Nephron (organoid): ENCODE measurements around the gene CALHM3.

Experiments used
- H3K27ac Mint-ChIP-seq, 3 experiments: 2 replicates each; pipeline ENCODE4 v1.8.0; 2020; ENCODE audit warnings: mixed read lengths in 3 of 3, mild to moderate bottlenecking in 2 of 3, moderate library complexity in 1 of 3
- H3K27me3 Mint-ChIP-seq: 2 replicates; pipeline ENCODE4 v1.8.0; 2021; ENCODE audit warnings: low read depth, mild to moderate bottlenecking, moderate library complexity, mixed read lengths
- H3K36me3 Mint-ChIP-seq: 2 replicates; pipeline ENCODE4 v1.8.0; 2020; ENCODE audit warnings: low read depth, mixed read lengths
- H3K4me1 Mint-ChIP-seq: 2 replicates; pipeline ENCODE4 v1.8.0; 2020; ENCODE audit warnings: mixed read lengths
- H3K4me3 Mint-ChIP-seq, 3 experiments: 2 replicates each; pipeline ENCODE4 v1.8.0; 2020; ENCODE audit warnings: mild to moderate bottlenecking in 3 of 3, mixed read lengths in 3 of 3, moderate library complexity in 2 of 3
- H3K9me3 Mint-ChIP-seq: 2 replicates; pipeline ENCODE4 v1.8.0; 2020; ENCODE audit warnings: mixed read lengths
- CTCF ChIP-seq, 3 experiments: fragments of 200-600 bp; sonication (generic); IDR thresholded peaks; one replicate each; pipeline ENCODE4 v1.5.0; 2021; ENCODE audit warnings: antibody characterized with exemption in 3 of 3; ENCODE audit not compliant: unreplicated experiment in 3 of 3

CALHM3 gene

GRCh38 chr10:103456074-103456660, 22.9 kb downstream of the CALHM3 start:
- Mint-ChIP-seq H3K4me3 (no peak overlapping the region), H3K36me3 (no peaks in the 10 kb centered on the region), H3K4me1 (peaks cover 13% of the 10 kb centered on the region), H3K27me3 (peaks cover 8% of the 10 kb centered on the region), H3K9me3 (no peaks in the 10 kb centered on the region), H3K27ac (no peak overlapping the region)
- TF ChIP-seq CTCF (IDR thresholded peaks at IDR 0.05; ENCODE audit: unreplicated experiment in 3 of 3), result no peak

- Mint-ChIP-seq H3K27me3 (peaks cover 8% of the 10 kb centered on the region), H3K9me3 (no peaks in the 10 kb centered on the region), H3K36me3 (no peaks in the 10 kb centered on the region), H3K27ac (no peak overlapping the region), H3K4me1 (peaks cover 15% of the 10 kb centered on the region), H3K4me3 (no peak overlapping the region)
- no peak for TF ChIP-seq CTCF (IDR thresholded peaks at IDR 0.05; ENCODE audit: unreplicated experiment in 3 of 3)
Measured at GRCh38 chr10:103455235-103455634, 23.8 kb downstream of the CALHM3 start.

DNA sequence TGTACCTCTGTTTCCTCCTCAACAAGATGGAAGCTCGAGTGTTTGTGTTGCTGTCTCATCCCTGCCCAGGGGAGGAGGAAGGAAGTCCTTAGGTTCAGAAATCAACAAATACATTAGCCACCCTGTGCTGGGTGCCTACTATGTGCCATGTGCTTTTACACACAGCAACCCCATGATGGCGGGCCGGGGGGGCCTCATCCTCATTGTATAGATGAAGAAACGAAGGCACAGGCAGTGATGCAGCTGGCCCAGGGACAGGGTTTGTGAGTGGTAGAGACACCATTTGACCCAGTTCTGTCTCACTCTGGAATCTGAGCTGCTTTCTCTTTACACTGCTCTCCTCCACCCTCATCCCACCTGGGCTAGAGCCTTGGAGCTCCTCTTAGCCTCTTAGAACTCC, 25.0 kb downstream of the CALHM3 start:
- peak overlapping the region in 1 of 3 experiments; percentile 71 for H3K4me3 Mint-ChIP-seq
- TF ChIP-seq CTCF (IDR thresholded peaks at IDR 0.05; ENCODE audit: unreplicated experiment in 3 of 3), result no peak
- H3K27me3 Mint-ChIP-seq, result peaks cover 8% of the 10 kb centered on the region
- H3K9me3 Mint-ChIP-seq, result no peaks in the 10 kb centered on the region
- H3K36me3 Mint-ChIP-seq, result no peaks in the 10 kb centered on the region
- no peak overlapping the region for H3K27ac Mint-ChIP-seq
- H3K4me1 Mint-ChIP-seq, result peaks cover 6% of the 10 kb centered on the region

DNA sequence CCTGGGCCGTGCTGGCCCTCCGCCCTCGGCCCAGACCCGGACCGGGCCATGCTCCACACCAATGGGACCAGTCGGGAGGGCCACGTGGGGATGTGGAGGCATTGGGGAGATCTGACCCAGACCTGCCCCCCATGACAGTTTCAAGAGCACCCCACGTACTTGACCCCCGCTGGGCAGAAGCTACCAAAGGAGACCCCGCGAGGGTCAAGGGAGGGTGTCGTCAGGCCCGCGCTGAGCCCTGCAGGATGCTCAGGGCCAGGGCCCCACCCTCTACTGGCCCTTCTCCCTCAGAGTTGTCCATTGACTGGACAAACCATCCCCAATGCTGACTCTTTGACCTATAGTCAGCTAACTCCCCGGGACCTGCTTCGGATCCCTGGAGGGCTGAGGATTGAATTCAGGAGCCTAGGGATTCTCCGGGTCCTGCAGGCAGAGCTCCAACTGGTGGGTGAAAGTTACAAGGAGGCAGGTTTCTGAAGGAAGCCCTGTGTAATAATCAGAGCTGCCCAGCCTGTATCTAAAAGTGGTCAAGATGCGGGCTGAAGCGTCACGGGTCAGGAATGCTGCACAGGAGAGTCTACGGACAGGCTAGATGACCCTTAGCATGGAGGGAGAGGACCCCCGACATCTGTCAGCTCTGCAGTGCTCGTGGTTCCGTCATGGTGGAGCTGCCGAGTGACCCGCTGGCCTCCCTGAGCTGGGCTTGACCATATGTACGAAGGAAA, 26.4 kb downstream of the CALHM3 start:
- Mint-ChIP-seq H3K36me3 (peaks cover 9% of the 10 kb centered on the region), H3K27me3 (peaks cover 8% of the 10 kb centered on the region), H3K27ac (peak overlapping the region in 2 of 3 experiments; percentile 36 to 81), H3K9me3 (no peaks in the 10 kb centered on the region), H3K4me1 (peaks cover 6% of the 10 kb centered on the region), H3K4me3 (peak overlapping the region; percentile 81 to 85 (median 83))
- no peak for TF ChIP-seq CTCF (IDR thresholded peaks at IDR 0.05; ENCODE audit: unreplicated experiment in 3 of 3)

DNA sequence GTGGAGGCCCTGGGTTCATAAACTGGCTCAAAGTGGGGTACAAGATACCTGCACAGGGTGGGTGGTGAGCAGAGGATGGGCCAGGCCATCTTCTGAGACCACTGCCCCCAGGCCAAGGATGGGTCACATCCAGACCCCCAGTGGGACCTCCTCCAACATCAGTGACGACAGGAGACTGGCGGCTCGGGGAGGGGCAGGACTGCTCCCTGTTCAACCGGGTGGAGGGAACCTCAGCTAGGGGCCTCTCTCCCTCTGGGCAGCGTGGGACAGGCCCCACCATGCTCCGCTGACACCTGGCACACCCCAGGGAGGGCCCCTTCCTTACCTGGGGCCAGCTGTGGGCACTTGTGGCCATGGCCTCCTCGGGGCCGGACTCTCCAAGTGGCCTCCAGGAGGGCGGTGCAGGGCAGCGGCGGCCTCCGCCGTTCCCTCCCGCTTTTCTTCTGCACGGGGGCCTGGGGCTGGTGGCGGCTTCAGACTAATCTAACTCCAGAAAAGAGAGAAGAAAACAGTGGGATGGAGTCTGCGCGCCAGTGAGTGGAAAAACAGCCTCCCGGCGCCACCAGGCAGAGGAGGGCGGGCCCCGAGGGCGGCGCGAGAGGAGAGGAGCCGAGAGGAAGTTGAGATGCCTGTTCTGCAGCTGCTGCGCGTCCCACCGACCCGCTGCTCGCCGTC, 27.1 kb downstream of the CALHM3 start, which contains the start of gene CALHM2:
Gene CALHM2 (minus strand): TSS at position 540 of the 675 bp plus-strand sequence. CDS start 2,429 bp downstream, outside the sequence.
- Mint-ChIP-seq H3K9me3 (no peaks in the 10 kb centered on the region), H3K4me3 (peak within 1 kb of the TSS; percentile 81 to 87 (median 85)), H3K27ac (peak within 1 kb of the TSS in 2 of 3 experiments; percentile 59 to 81), H3K4me1 (peaks cover 6% of the 10 kb centered on the region), H3K27me3 (peaks cover 8% of the 10 kb centered on the region), H3K36me3 (peaks cover 13% of the 10 kb centered on the region)
- TF ChIP-seq CTCF (IDR thresholded peaks at IDR 0.05; ENCODE audit: unreplicated experiment in 3 of 3), result no peak
